K562 (cell line): ENCODE measurements around the gene RIOK3. TPM values are rescaled to one million over a fixed set of nuclear protein-coding genes. Genes with fewer than 3 reads are reported as not detected.

Experiments
- ATAC-seq: fragments of 200-7000 bp; cut with Tn5 transposase; 3 replicates; pipeline ENCODE4 v1.9.1; 2020; ENCODE audit warnings: moderate library complexity
- BruUV-seq: library from RNA; stranded (reverse); fragments of 400-500 nt; replicated peaks from 2 replicates; lab custom pipeline; 2021; lab: Mats Ljungman, UMichigan
- CTCF ChIA-PET: fragments of 300-600 bp; formaldehyde crosslinking; extraction: SDS; loops from one replicate; lab custom pipeline; 2021; ENCODE audit warnings: low intra/inter-chr PET ratio; lab: Yijun Ruan, JAX
- POLR2A ChIA-PET: fragments of 300-600, 350-650 bp; sonication (Branson Sonifier 250); formaldehyde crosslinking; extraction: SDS; loops from one replicate; lab custom pipeline; 2021; ENCODE audit warnings: antibody characterized with exemption, inconsistent platforms; lab: Yijun Ruan, JAX
- DNase-seq, 4 experiments: peaks; one replicate each; pipeline versions ENCODE4 v3.0.0 to v3.0.0-alpha.2; 2011 to 2018; ENCODE audit warnings: low spot score in 3 of 4, mixed read lengths in 3 of 4; ENCODE audit errors: extremely low read depth in 1 of 4
- FAIRE-seq: peaks from 2 replicates; lab custom pipeline; 2011; peaks lifted over from hg19 to GRCh38; lab: Jason Lieb, UNC
- H2AFZ ChIP-seq: 2 replicates; pipeline ENCODE4 v1.6.0; 2011; ENCODE audit warnings: low read depth, low read length, control low read depth, inconsistent platforms
- H3K27ac ChIP-seq: fragments of 200-600 bp; 3 replicates; pipeline ENCODE4 v1.8.0; 2011; ENCODE audit warnings: low read depth, mild to moderate bottlenecking, control low read depth, inconsistent platforms, low read length, moderate library complexity, mixed read lengths; ENCODE audit errors: extremely low read depth
- H3K27me3 ChIP-seq, 2 experiments: fragments of 300-600 bp in 1 of 2; 2 replicates in 1 of 2; 3 replicates in 1 of 2; pipeline versions ENCODE4 v1.6.0 to v1.8.0; 2011; ENCODE audit warnings: inconsistent platforms in 2 of 2, low read length in 2 of 2, mild to moderate bottlenecking in 1 of 2, mixed read lengths in 1 of 2, moderate library complexity in 1 of 2; ENCODE audit not compliant: control insufficient read depth in 2 of 2, insufficient read depth in 2 of 2
- H3K36me3 ChIP-seq: fragments of 300-600 bp; 3 replicates; pipeline ENCODE4 v1.8.0; 2011; ENCODE audit warnings: mild to moderate bottlenecking, low read length, inconsistent platforms; ENCODE audit not compliant: control insufficient read depth, insufficient read depth
- H3K4me1 ChIP-seq, 2 experiments: fragments of 200-600 bp in 1 of 2; replicated peaks in 1 of 2; 2 replicates in 1 of 2; 3 replicates in 1 of 2; pipeline versions ENCODE4 v1.5.1 to v1.8.0; 2011; ENCODE audit warnings: inconsistent platforms in 2 of 2, low read length in 2 of 2, mild to moderate bottlenecking in 1 of 2, mixed read lengths in 1 of 2, moderate library complexity in 1 of 2; ENCODE audit not compliant: control insufficient read depth in 2 of 2, insufficient read depth in 2 of 2
- H3K4me2 ChIP-seq: 2 replicates; pipeline ENCODE4 v1.6.1; 2011; ENCODE audit warnings: low read length, control low read depth, inconsistent platforms, mixed read lengths; ENCODE audit not compliant: insufficient read depth
- H3K4me3 ChIP-seq: fragments of 200-600 bp; sonication (generic), shearing (Covaris generic); 2 replicates; pipeline ENCODE4 v1.5.1; 2016; ENCODE audit warnings: control low read depth, inconsistent platforms
- H3K79me2 ChIP-seq: fragments of 200-600 bp; 3 replicates; pipeline ENCODE4 v1.8.0; 2011; ENCODE audit warnings: low read length, inconsistent platforms; ENCODE audit not compliant: control insufficient read depth, insufficient read depth
- H3K9ac ChIP-seq, 2 experiments: 2 replicates each; pipeline versions ENCODE4 v1.6.0 to v1.6.1; 2011; ENCODE audit warnings: low read depth in 2 of 2, low read length in 2 of 2, control low read depth in 1 of 2, inconsistent platforms in 1 of 2, mild to moderate bottlenecking in 1 of 2, mixed read lengths in 1 of 2; ENCODE audit not compliant: insufficient read depth in 1 of 2
- H3K9me1 ChIP-seq: one replicate; pipeline ENCODE4 v1.6.0; 2011; ENCODE audit warnings: inconsistent platforms, mild to moderate bottlenecking, low read length, moderate library complexity; ENCODE audit not compliant: control insufficient read depth, insufficient read depth
- H3K9me3 ChIP-seq: replicated peaks from 2 replicates; pipeline ENCODE4 v1.5.1; 2011; ENCODE audit warnings: low read depth, low read length, inconsistent platforms; ENCODE audit not compliant: control insufficient read depth, insufficient read depth
- H4K20me1 ChIP-seq: replicated peaks from 2 replicates; pipeline ENCODE4 v1.6.1; 2011; ENCODE audit warnings: low read length, inconsistent platforms, mixed read lengths; ENCODE audit not compliant: control insufficient read depth, insufficient read depth
- CXXC5 ChIP-seq: fragments of 250-450 bp; sonication (Bioruptor Pico); IDR thresholded peaks from 2 replicates; pipeline ENCODE4 v1.8.0; 2022; ENCODE audit warnings: inconsistent platforms, mild to moderate bottlenecking, moderate library complexity
- EZH2 ChIP-seq: IDR thresholded peaks from 2 replicates; pipeline ENCODE4 v1.6.1; 2012; ENCODE audit warnings: low read depth, mild to moderate bottlenecking, inconsistent platforms, low read length, borderline replicate concordance
- MEF2A ChIP-seq: IDR thresholded peaks from 2 replicates; pipeline ENCODE4 v1.6.1; 2011; ENCODE audit warnings: low read depth, mild to moderate bottlenecking, low read length, moderate library complexity; ENCODE audit not compliant: control insufficient read depth
- MIER1 ChIP-seq: fragments of 450-650 bp; IDR thresholded peaks from 2 replicates; pipeline ENCODE4 v1.6.1; 2016; ENCODE audit warnings: antibody characterized with exemption, mild to moderate bottlenecking, low read depth
- MNT ChIP-seq, 2 experiments: fragments of 450-650 bp; conservative IDR thresholded peaks; 2 replicates each; pipeline ENCODE4 v1.6.1; 2017; ENCODE audit warnings: mild to moderate bottlenecking in 2 of 2, moderate library complexity in 2 of 2
- SAP30 ChIP-seq: fragments of 200-600 bp; sonication (generic); IDR thresholded peaks from 2 replicates; pipeline ENCODE4 v1.6.1; 2012; ENCODE audit warnings: borderline replicate concordance, low read depth, mild to moderate bottlenecking, moderate library complexity, low read length, control low read depth, inconsistent platforms; ENCODE audit not compliant: insufficient read depth, poor library complexity, severe bottlenecking
- TAF7 ChIP-seq: fragments of 450-650 bp; IDR thresholded peaks from 2 replicates; pipeline ENCODE4 v1.6.1; 2016; ENCODE audit warnings: missing genetic modification characterization, missing compliant biosample characterization
- YY1 ChIP-seq, 3 experiments: IDR thresholded peaks; 2 replicates each; pipeline ENCODE4 v1.6.1; 2011; ENCODE audit warnings: low read length in 2 of 3, mild to moderate bottlenecking in 2 of 3, moderate library complexity in 2 of 3, borderline replicate concordance in 1 of 3, control low read depth in 1 of 3, low read depth in 1 of 3; ENCODE audit not compliant: insufficient read depth in 3 of 3, insufficient replicate concordance in 2 of 3, control insufficient read depth in 1 of 3, insufficient read length in 1 of 3; ENCODE audit errors: extremely low read depth in 1 of 3
- ZC3H11A ChIP-seq: IDR thresholded peaks from 2 replicates; pipeline ENCODE4 v1.6.1; 2012; ENCODE audit warnings: low read depth, low read length, improper control_type of control experiment
- ZNF41 ChIP-seq: fragments of 250-450 bp; sonication (Bioruptor Pico); conservative IDR thresholded peaks from 2 replicates; pipeline ENCODE4 v1.4.0; 2020; ENCODE audit warnings: mild to moderate bottlenecking
- ZNF699 ChIP-seq: fragments of 250-450 bp; sonication (Bioruptor Pico); IDR thresholded peaks from 2 replicates; pipeline ENCODE4 v1.8.0; 2021; ENCODE audit warnings: mild to moderate bottlenecking, moderate library complexity; ENCODE audit not compliant: insufficient replicate concordance
- ZNF75A ChIP-seq: fragments of 450-650 bp; formaldehyde crosslinking; IDR thresholded peaks from 2 replicates; pipeline ENCODE4 v1.4.0; 2020; ENCODE audit warnings: mild to moderate bottlenecking
- WGBS: fragments of 100-300 bp; shearing (Covaris generic); methylation state at CpG from one replicate; pipeline ENCODE4 v1.1.6; 2016; ENCODE audit warnings: low coverage, mixed read lengths; ENCODE audit not compliant: insufficient coverage; ENCODE audit errors: missing lambda C conversion rate; 5-methylcytosine and 5-hydroxymethylcytosine counted together
- in situ Hi-C: fragments of 300-500 bp; cut with MboI; formaldehyde crosslinking; loops from 4 replicates; pipeline ENCODE4 v1.15.0; 2018; ENCODE audit warnings: inconsistent platforms, mixed read lengths
- intact Hi-C: fragments of 100-400 bp; cut with micrococcal nuclease; formaldehyde crosslinking; loops from 2 replicates; pipeline ENCODE4 v1.14.2; 2022
- polyA plus RNA-seq, 8 experiments: library from polyadenylated mRNA; depleted of rRNA in 4 of 8; stranded (reverse) in 5 of 8; unstranded in 3 of 8; fragments of >200 nt; fragmentation: Nextera tagmentation in 2 of 8; fragmentation: Illumina TruSeq in 1 of 8; extraction: Ambion mirVana in 2 of 8; extraction: Trizol in 1 of 8; gene quantifications; 2 replicates each; pipeline versions ENCODE4 v1.2.1 to v1.2.3, GENCODE V29; 2011 to 2014; ENCODE audit warnings: inconsistent platforms in 1 of 8, missing spikeins in 1 of 8
- total RNA-seq, 7 experiments: library from RNA; depleted of rRNA in 6 of 7; stranded (reverse); fragments of >200 nt in 6 of 7; fragmentation: Illumina TruSeq in 2 of 7; extraction: Trizol in 2 of 7; gene quantifications; 2 replicates each; pipeline versions ENCODE4 v1.2.1 to v1.2.3, GENCODE V29; 2011 to 2021; ENCODE audit warnings: low replicate concordance in 1 of 7

Gene RIOK3
- total and polyA plus RNA-seq, 9 of the 15 experiments (the other 6 are each of a cell fraction or from before 2014, with no cell fraction given): 21.4 to 89.5 (median 62.9) TPM

GRCh38 chr18:23415515-23415914, 37.6 kb upstream of the RIOK3 start:
- Histone ChIP-seq H3K9ac (no peak overlapping the region), H3K9me3 (no peaks in the 10 kb centered on the region), H3K36me3 (peaks cover 4% of the 10 kb centered on the region; the same call in 1 of the 3 replicates), H2AFZ (no peak overlapping the region), H3K27me3 (no peaks in the 10 kb centered on the region), H3K4me3 (no peak overlapping the region), H3K79me2 (no peaks in the 10 kb centered on the region), H3K27ac (no peak overlapping the region; the same call in 2 of the 3 replicates), H3K4me2 (no peak overlapping the region), H4K20me1 (no peaks in the 10 kb centered on the region), H3K9me1 (no peaks in the 10 kb centered on the region), H3K4me1 (no peaks in the 10 kb centered on the region)
- POLR2A ChIA-PET: interaction anchor here (1.5 kb wide), 1 partner anchor 10 kb away, joined by 4 read pairs; no protein-coding TSS in a partner anchor
- CTCF ChIA-PET: no interaction called here
- ATAC-seq (no peak), DNase-seq (no peak), FAIRE-seq (no peak)
- WGBS: 17% methylated on average over 4 of the region's 4 CpGs
- no TSS peak for BruUV-seq
- TF ChIP-seq TAF7 (no peak), MEF2A (no peak), SAP30 (no peak), ZNF699 (no peak), MIER1 (no peak), EZH2 (no peak), ZNF41 (CRISPR knock-in tag) (no peak), CXXC5 (CRISPR knock-in tag) (no peak), MNT (conservative IDR thresholded peaks at IDR 0.05) (no peak), YY1 (IDR thresholded peaks at IDR 0.05; ENCODE audit: borderline replicate concordance in 1 of 3, control insufficient read depth in 1 of 3, extremely low read depth in 1 of 3, insufficient read depth in 3 of 3, insufficient read length in 1 of 3, insufficient replicate concordance in 2 of 3, low read depth in 1 of 3, low read length in 2 of 3) (no peak), ZNF75A (CRISPR knock-in tag) (no peak), ZC3H11A (no peak)
- in situ Hi-C loops: no loop called here
- intact Hi-C loops: no loop called here
